RWPE2 (cell line): ENCODE measurements around the gene KIAA1217.
A peak's percentile ranks its signal among the peaks of the same experiment; 100 is the strongest.

Source experiments
- ATAC-seq: fragments of 200-7000 bp; cut with Tn5 transposase; 3 replicates; pipeline ENCODE4 v1.9.1; 2021; ENCODE audit warnings: low read depth
- DNase-seq: peaks from one replicate; pipeline ENCODE4 v3.0.0-alpha.2; 2020; ENCODE audit warnings: low spot score
- H3K27ac ChIP-seq: fragments of 450-650 bp; 2 replicates; pipeline ENCODE4 v1.5.1; 2017; ENCODE audit warnings: mild to moderate bottlenecking; ENCODE audit not compliant: poor library complexity, severe bottlenecking
- H3K27me3 ChIP-seq: fragments of 250-450 bp; sonication (Bioruptor Pico); 2 replicates; pipeline ENCODE4 v1.5.1; 2021; ENCODE audit warnings: mild to moderate bottlenecking, moderate library complexity; ENCODE audit not compliant: insufficient read depth, poor library complexity, severe bottlenecking
- H3K36me3 ChIP-seq: fragments of 250-450 bp; sonication (Bioruptor Pico); 2 replicates; pipeline ENCODE4 v1.5.1; 2020; ENCODE audit warnings: low read depth, mild to moderate bottlenecking, moderate library complexity
- H3K4me1 ChIP-seq: fragments of 250-450 bp; sonication (Bioruptor Pico); 2 replicates; pipeline ENCODE4 v1.5.1; 2021; ENCODE audit warnings: mild to moderate bottlenecking, moderate library complexity; ENCODE audit not compliant: insufficient read depth, poor library complexity, severe bottlenecking
- H3K4me3 ChIP-seq: fragments of 250-450 bp; sonication (Bioruptor Pico); 2 replicates; pipeline ENCODE4 v1.5.1; 2021; ENCODE audit warnings: mild to moderate bottlenecking, moderate library complexity; ENCODE audit not compliant: severe bottlenecking
- H3K9me3 ChIP-seq: fragments of 250-450 bp; sonication (Bioruptor Pico); 2 replicates; pipeline ENCODE4 v1.5.1; 2021; ENCODE audit warnings: mild to moderate bottlenecking, moderate library complexity; ENCODE audit not compliant: severe bottlenecking
- TF ChIP-seq, protein P1 (sequence below): fragments of 450-650 bp; IDR thresholded peaks from one replicate; pipeline ENCODE4 v1.5.1; 2017; ENCODE audit warnings: mild to moderate bottlenecking, moderate library complexity; ENCODE audit not compliant: poor library complexity, severe bottlenecking

The KIAA1217 gene

DNA sequence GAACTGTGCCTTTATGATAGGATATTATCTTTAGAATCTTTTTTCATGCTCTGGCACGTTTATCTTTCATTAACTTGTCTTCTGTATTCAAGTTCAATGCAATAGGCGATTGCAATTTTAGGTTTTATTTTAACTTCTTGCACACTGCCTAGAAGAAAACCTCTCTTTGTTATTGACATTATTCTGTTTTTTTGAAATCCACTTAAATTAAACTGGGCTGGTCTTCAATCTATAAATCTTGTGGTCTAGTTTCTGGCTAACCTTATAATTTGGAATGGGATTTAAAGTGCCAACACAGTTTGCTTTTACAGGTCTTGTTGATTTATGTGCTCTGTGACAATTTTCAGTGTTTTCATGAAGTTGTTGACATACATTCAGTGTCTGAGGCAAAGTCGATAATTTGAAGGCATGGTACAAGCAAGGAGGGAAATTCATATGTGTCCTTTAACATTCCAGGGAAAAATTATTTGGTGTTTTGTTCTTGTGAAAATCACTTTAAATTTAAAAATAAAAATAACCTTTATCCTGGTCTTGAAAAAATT, 240.9 kb downstream of the KIAA1217 start:
- DNase-seq (no peak), ATAC-seq (no peak)
- no peak overlapping the region for H3K4me3 ChIP-seq
- no peaks in the 10 kb centered on the region for H3K27me3 ChIP-seq
- TF ChIP-seq, protein P1, sequence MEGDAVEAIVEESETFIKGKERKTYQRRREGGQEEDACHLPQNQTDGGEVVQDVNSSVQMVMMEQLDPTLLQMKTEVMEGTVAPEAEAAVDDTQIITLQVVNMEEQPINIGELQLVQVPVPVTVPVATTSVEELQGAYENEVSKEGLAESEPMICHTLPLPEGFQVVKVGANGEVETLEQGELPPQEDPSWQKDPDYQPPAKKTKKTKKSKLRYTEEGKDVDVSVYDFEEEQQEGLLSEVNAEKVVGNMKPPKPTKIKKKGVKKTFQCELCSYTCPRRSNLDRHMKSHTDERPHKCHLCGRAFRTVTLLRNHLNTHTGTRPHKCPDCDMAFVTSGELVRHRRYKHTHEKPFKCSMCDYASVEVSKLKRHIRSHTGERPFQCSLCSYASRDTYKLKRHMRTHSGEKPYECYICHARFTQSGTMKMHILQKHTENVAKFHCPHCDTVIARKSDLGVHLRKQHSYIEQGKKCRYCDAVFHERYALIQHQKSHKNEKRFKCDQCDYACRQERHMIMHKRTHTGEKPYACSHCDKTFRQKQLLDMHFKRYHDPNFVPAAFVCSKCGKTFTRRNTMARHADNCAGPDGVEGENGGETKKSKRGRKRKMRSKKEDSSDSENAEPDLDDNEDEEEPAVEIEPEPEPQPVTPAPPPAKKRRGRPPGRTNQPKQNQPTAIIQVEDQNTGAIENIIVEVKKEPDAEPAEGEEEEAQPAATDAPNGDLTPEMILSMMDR: no peak
- peak overlapping the region; percentile 19 for H3K27ac ChIP-seq
- peaks cover 17% of the 10 kb centered on the region for H3K4me1 ChIP-seq
- H3K36me3 ChIP-seq: no peaks in the 10 kb centered on the region
- H3K9me3 ChIP-seq: no peaks in the 10 kb centered on the region

DNA sequence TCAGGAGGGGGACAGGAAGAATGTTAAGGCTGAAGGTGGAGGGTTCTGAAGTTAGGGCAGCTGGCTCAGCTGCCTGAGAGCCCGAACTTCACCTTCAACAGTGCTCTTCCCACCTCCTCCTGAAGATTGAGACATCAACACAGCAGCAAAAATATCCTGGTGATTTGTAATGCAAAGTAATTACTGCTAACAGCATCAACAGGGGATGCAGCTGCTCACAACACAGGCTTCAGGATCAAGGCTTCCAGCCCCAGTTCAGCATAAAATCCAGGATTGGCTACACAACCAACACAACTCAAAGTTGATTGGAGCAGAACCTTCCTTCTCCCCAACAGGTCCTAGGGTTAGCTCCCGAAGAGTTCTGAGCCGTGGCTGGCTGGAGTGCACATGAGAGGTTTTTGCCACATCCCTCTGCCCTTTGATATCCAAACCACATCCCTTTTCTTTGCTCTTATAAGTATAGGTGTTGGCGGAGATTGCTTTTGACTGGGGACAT, 242.4 kb downstream of the KIAA1217 start:
- Histone ChIP-seq H3K27ac (no peak overlapping the region), H3K4me1 (peaks cover 22% of the 10 kb centered on the region), H3K4me3 (no peak overlapping the region), H3K27me3 (no peaks in the 10 kb centered on the region), H3K36me3 (no peaks in the 10 kb centered on the region), H3K9me3 (no peaks in the 10 kb centered on the region)
- ATAC-seq: no peak
- DNase-seq: no peak
- TF ChIP-seq, protein P1: no peak

DNA sequence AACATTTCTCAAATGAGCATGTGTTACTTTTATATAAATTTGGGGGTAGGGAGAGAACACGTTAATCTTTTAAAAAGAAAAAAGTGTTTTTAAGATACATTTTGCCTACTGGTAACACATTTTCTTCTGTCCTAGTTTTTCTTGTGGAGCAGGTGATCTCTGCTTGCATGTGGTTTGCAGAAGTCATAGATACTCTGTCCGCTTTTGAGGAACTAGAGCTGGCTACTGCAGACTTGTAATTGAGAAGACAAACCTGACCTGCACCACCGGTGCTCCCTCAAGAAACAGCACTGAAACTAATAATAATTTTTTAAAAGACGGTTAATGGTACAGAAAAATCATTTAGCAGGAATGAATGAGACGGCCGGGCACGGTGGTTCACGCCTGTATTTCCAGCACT, 243.1 kb downstream of the KIAA1217 start:
- ATAC-seq (no peak), DNase-seq (no peak)
- Histone ChIP-seq H3K36me3 (no peaks in the 10 kb centered on the region), H3K9me3 (no peaks in the 10 kb centered on the region), H3K27me3 (no peaks in the 10 kb centered on the region), H3K4me3 (no peak overlapping the region), H3K4me1 (peaks cover 28% of the 10 kb centered on the region), H3K27ac (no peak overlapping the region)
- TF ChIP-seq, protein P1: no peak

DNA sequence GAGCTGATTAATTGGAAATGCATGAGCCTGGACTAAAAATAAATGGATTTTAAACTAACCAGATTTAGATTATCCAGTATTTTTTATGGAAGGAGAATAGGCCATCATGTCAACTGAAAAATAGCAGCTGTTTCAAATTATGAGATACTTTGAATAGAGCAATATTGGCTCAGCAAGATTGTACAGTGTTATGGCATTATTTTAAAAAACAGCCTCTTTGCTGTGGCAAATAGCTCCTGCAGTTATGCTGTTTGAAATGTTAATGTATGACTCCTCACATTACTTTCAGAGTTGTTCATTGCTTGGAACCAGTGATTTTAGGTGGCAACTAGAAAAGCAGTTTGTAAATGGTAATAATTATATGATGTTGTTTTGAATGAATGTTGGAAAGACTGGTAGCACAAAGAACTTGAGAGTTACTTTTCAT, 244.5 kb downstream of the KIAA1217 start:
- H3K4me1 ChIP-seq: peaks cover 38% of the 10 kb centered on the region
- TF ChIP-seq, protein P1: no peak
- DNase-seq: no peak
- H3K4me3 ChIP-seq: no peak overlapping the region
- no peak overlapping the region for H3K27ac ChIP-seq
- H3K9me3 ChIP-seq: no peaks in the 10 kb centered on the region
- H3K27me3 ChIP-seq: no peaks in the 10 kb centered on the region
- H3K36me3 ChIP-seq: no peaks in the 10 kb centered on the region
- ATAC-seq: no peak

DNA sequence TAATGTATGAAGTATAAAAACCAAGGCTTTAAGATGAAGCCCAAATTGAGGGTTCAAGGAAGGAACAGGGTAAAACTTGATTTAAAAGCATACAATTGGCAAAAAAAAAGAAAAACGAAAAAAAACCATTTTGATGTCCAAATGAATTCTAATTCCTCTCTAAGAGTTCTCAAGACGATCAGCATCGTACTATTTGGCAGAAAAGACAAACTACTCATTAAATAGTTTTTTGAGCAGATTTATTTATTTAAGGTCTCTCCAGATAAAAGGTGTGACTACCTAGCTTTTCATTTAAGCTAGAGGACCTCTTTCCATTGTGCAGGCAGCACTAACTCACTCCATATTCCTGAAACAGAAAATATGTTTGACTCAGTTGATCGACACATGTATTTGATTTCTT, 245.0 kb downstream of the KIAA1217 start:
- no peak overlapping the region for H3K27ac ChIP-seq
- H3K9me3 ChIP-seq: no peaks in the 10 kb centered on the region
- peaks cover 35% of the 10 kb centered on the region for H3K4me1 ChIP-seq
- H3K27me3 ChIP-seq: no peaks in the 10 kb centered on the region
- H3K4me3 ChIP-seq: no peak overlapping the region
- TF ChIP-seq, protein P1: no peak
- ATAC-seq (no peak), DNase-seq (no peak)
- no peaks in the 10 kb centered on the region for H3K36me3 ChIP-seq
